HAP-1 (cell line): ENCODE results near the gene SSX5.
"Not testable (repeated sequence)": the region's sequence is repeated elsewhere in the genome, so short reads cannot be mapped to it uniquely, and the experiment has no call there.

Source experiments
- DNase-seq, 2 experiments: peaks; one replicate each; pipeline ENCODE4 v3.0.0-alpha.2; 2016 to 2020; ENCODE audit warnings: low spot score in 2 of 2
- H3K27me3 ChIP-seq: fragments of 250-450 bp; sonication (Bioruptor Pico); 2 replicates; pipeline ENCODE4 v1.5.1; 2020; ENCODE audit warnings: low read depth, mild to moderate bottlenecking, moderate library complexity
- H3K36me3 ChIP-seq: fragments of 250-450 bp; sonication (Bioruptor Pico); replicated peaks from 2 replicates; pipeline ENCODE4 v1.5.1; 2020; ENCODE audit warnings: mild to moderate bottlenecking
- H3K4me1 ChIP-seq: fragments of 250-450 bp; sonication (Bioruptor Pico); 2 replicates; pipeline ENCODE4 v1.5.1; 2020; ENCODE audit warnings: mild to moderate bottlenecking
- H3K4me3 ChIP-seq: fragments of 250-450 bp; sonication (Bioruptor Pico); 2 replicates; pipeline ENCODE4 v1.5.1; 2020; ENCODE audit warnings: mild to moderate bottlenecking, moderate library complexity
- H3K9me3 ChIP-seq: fragments of 250-450 bp; sonication (Bioruptor Pico); 2 replicates; pipeline ENCODE4 v1.5.1; 2020; ENCODE audit warnings: mild to moderate bottlenecking, moderate library complexity
- in situ Hi-C: fragments of 300-500 bp; cut with MboI; formaldehyde crosslinking; loops from 3 replicates; pipeline ENCODE4 v1.14.3; 2020; ENCODE audit warnings: low sequenced_read_pairs, inconsistent platforms, mixed read lengths

Gene SSX5

GRCh38 chrX:48196745-48197201, at the start of gene SSX5:
TSS of gene SSX5 (minus strand) at chrX:48196795. CDS start at chrX:48195358, 1,437 bp downstream.
- in situ Hi-C loops: no loop called here
- DNase-seq: no peak

GRCh38 chrX:48224196-48224595, 27.6 kb upstream of the SSX5 start:
- H3K4me3 ChIP-seq, H3K9me3 ChIP-seq, H3K4me1 ChIP-seq, in situ Hi-C loops, DNase-seq, H3K27me3 ChIP-seq, H3K36me3 ChIP-seq: not testable (repeated sequence)

More at GRCh38 chrX:48196745-48197201, at the start of gene SSX5:
- Histone ChIP-seq H3K36me3 (no peaks in the 10 kb centered on the region), H3K9me3 (no peaks in the 10 kb centered on the region), H3K4me3 (no peak within 1 kb of the TSS), H3K27me3 (no peaks in the 10 kb centered on the region), H3K4me1 (no peaks in the 10 kb centered on the region)

DNA sequence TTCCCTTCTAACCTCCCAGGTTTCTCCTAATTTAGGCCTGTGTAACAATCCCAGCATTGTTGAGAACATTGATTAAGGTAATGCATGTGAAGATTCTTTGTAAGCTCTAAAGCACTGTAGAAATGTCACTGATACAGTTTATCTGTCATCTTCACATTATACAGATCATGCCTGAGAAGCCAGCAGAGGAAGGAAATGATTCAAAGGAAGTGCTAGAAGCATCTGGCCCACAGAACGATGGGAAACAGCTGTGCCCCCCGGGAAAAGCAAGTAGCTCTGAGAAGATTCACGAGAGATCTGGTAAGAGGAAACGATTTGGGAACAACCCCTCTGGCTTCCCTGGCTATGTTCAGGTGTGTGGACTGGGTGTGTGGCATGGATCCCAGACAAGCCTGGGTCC, 17.7 kb upstream of the SSX5 start:
- DNase-seq, H3K9me3 ChIP-seq, H3K27me3 ChIP-seq, in situ Hi-C loops, H3K4me1 ChIP-seq, H3K36me3 ChIP-seq, H3K4me3 ChIP-seq: not testable (repeated sequence)

DNA sequence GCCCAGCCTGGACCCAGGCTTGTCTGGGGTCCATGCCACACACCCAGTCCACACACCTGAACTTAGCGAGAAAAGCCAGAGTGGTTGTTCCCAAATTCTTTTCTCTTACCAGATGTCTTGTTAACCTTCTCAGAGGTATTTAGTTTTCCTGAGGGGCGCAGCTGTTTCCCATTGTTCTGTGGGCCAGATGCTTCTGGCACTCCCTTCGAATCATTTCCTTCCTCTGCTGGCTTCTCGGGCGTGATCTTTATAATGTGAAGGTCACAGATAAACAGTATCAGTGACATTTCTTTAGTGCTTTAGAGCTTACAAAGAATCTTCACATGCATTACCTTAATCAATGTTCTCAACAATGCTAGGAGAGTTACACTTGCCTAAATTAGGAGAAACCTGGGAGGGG, 6.6 kb downstream of the SSX5 start:
- H3K9me3 ChIP-seq, in situ Hi-C loops, DNase-seq, H3K36me3 ChIP-seq, H3K4me1 ChIP-seq, H3K4me3 ChIP-seq, H3K27me3 ChIP-seq: not testable (repeated sequence)

- H3K27me3 ChIP-seq, H3K4me1 ChIP-seq, DNase-seq, in situ Hi-C loops, H3K36me3 ChIP-seq, H3K9me3 ChIP-seq, H3K4me3 ChIP-seq: not testable (repeated sequence)
These were observed 14.7 kb downstream of the SSX5 start for GRCh38 chrX:48181882-48182281.

DNA sequence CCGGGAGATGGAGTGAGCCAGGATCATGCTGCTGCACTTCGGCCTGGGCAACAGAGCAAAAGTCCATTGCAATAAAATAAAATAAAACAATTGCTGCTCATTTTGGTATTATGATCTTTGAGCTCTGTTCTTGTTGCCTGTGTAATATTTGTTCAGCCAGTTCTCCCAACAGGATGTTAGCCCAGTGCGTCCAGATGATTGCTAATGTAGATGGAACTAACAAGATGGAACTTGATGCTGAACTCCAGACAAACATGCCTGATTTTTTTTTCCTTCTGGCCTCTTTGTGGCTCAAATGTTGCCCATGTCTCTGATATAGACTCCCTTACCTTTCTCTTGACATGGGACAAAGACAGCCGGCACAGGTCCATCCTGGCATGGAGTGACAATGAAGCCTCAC, 15.8 kb downstream of the SSX5 start:
- in situ Hi-C loops: no loop called here
- Histone ChIP-seq H3K27me3 (no peaks in the 10 kb centered on the region), H3K36me3 (no peaks in the 10 kb centered on the region), H3K9me3 (no peaks in the 10 kb centered on the region), H3K4me3 (no peak overlapping the region), H3K4me1 (no peaks in the 10 kb centered on the region)
- DNase-seq: no peak

- in situ Hi-C loops: no loop called here
- Histone ChIP-seq H3K4me3 (no peak overlapping the region), H3K27me3 (no peaks in the 10 kb centered on the region), H3K9me3 (no peaks in the 10 kb centered on the region), H3K4me1 (no peaks in the 10 kb centered on the region), H3K36me3 (no peaks in the 10 kb centered on the region)
- no peak for DNase-seq
These were observed 16.9 kb downstream of the SSX5 start for GRCh38 chrX:48179691-48180090.

GRCh38 chrX:48166322-48166721, 30.3 kb downstream of the SSX5 start:
- not testable (repeated sequence) for H3K27me3 ChIP-seq

DNA sequence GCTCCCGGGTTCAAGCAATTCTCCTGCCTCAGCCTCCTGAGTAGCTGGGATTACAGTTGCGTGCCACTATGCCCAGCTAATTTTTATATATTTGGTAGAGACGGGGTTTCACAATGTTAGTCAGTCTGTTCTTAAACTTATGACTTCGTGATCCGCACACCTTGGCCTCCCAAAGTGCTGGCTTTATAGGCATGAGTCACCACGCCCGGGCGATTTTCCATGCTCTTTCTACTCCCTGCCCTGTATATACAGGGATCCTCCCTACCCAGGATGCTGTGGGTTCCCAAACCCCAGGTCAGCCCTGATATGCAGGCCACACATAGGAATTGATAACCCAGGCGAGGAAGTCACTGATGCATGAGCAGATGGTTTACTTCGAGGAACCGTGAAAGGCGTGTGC, 31.4 kb downstream of the SSX5 start:
- H3K4me3 ChIP-seq: no peak overlapping the region
- H3K27me3 ChIP-seq: no peaks in the 10 kb centered on the region
- no peak for DNase-seq
- H3K4me1 ChIP-seq: no peaks in the 10 kb centered on the region
- no peaks in the 10 kb centered on the region for H3K9me3 ChIP-seq
- no peaks in the 10 kb centered on the region for H3K36me3 ChIP-seq
- in situ Hi-C loops: no loop called here

More at GRCh38 chrX:48166322-48166721, 30.3 kb downstream of the SSX5 start:
- in situ Hi-C loops, DNase-seq, H3K4me3 ChIP-seq, H3K4me1 ChIP-seq, H3K36me3 ChIP-seq, H3K9me3 ChIP-seq: not testable (repeated sequence)

GRCh38 chrX:48156014-48156413, 40.6 kb downstream of the SSX5 start:
- Histone ChIP-seq H3K4me3 (no peak overlapping the region), H3K36me3 (no peaks in the 10 kb centered on the region), H3K4me1 (no peaks in the 10 kb centered on the region), H3K9me3 (no peaks in the 10 kb centered on the region), H3K27me3 (no peaks in the 10 kb centered on the region)
- DNase-seq: no peak
- in situ Hi-C loops: no loop called here

GRCh38 chrX:48154796-48155195, 41.8 kb downstream of the SSX5 start:
- no peak overlapping the region for H3K4me3 ChIP-seq
- no peaks in the 10 kb centered on the region for H3K9me3 ChIP-seq
- H3K36me3 ChIP-seq: no peaks in the 10 kb centered on the region
- in situ Hi-C loops: no loop called here
- no peaks in the 10 kb centered on the region for H3K27me3 ChIP-seq
- no peak for DNase-seq
- no peaks in the 10 kb centered on the region for H3K4me1 ChIP-seq

- Histone ChIP-seq H3K4me1 (no peaks in the 10 kb centered on the region), H3K27me3 (no peaks in the 10 kb centered on the region), H3K36me3 (no peaks in the 10 kb centered on the region), H3K4me3 (no peak overlapping the region), H3K9me3 (no peaks in the 10 kb centered on the region)
- no peak for DNase-seq
- in situ Hi-C loops: no loop called here
These were observed 42.8 kb downstream of the SSX5 start for GRCh38 chrX:48153769-48154168.

- not testable (repeated sequence) for H3K4me1 ChIP-seq
These were observed 53.9 kb downstream of the SSX5 start for GRCh38 chrX:48142697-48143096.

GRCh38 chrX:48141810-48142508, 54.6 kb downstream of the SSX5 start:
- DNase-seq, in situ Hi-C loops, H3K36me3 ChIP-seq, H3K27me3 ChIP-seq, H3K9me3 ChIP-seq, H3K4me3 ChIP-seq, H3K4me1 ChIP-seq: not testable (repeated sequence)

More at GRCh38 chrX:48142697-48143096, 53.9 kb downstream of the SSX5 start:
- in situ Hi-C loops, H3K27me3 ChIP-seq, H3K4me3 ChIP-seq, H3K9me3 ChIP-seq, H3K36me3 ChIP-seq: not testable (repeated sequence)
- peak in 1 of 2 experiments; percentile 10 for DNase-seq

GRCh38 chrX:48139076-48139475, 57.5 kb downstream of the SSX5 start:
- H3K4me1 ChIP-seq, H3K27me3 ChIP-seq, H3K9me3 ChIP-seq, DNase-seq, H3K4me3 ChIP-seq, in situ Hi-C loops, H3K36me3 ChIP-seq: not testable (repeated sequence)
